ENCODE measurements around the gene NDUFAB1.

DNA sequence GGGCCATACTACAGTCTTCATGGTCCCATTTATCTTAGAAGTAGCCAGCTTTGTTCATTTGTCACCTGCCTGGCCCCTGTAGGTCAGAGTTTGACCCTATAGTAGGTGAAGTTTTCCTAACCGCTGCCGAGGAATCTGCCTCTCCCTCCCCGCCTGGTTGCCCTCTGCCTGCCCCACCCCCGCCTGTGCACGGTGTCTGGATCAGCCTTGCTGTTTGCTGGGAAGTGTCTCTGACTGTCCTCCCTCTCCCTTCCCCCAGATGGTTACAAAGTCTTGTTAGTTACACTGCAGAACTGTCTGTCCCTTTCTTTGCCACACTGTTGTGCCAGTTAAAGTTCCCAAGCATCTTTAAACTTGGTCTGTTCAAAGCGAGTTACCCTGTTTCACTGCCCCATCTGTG lies 32.9 kb downstream of the NDUFAB1 start:
- TF ChIP-seq CTCF (IDR thresholded peaks at IDR 0.05) (no peak), RFX5 (IDR thresholded peaks at IDR 0.05) (no peak), POLR2A (IDR thresholded peaks at IDR 0.05; ENCODE audit: low read length) (no peak)
